HepG2 (cell line): Measurements from ENCODE around the gene C16orf86. TPM values are rescaled to one million over a fixed set of nuclear protein-coding genes. Genes with fewer than 3 reads are reported as not detected.

Experiments
- ATAC-seq: fragments of 200-7000 bp; cut with Tn5 transposase; 3 replicates; pipeline ENCODE4 v1.9.1; 2020; ENCODE audit warnings: mild to moderate bottlenecking, moderate library complexity
- BruUV-seq: library from RNA; stranded (reverse); fragments of 400-500 nt; replicated peaks from 2 replicates; lab custom pipeline; 2021; lab: Mats Ljungman, UMichigan
- CTCF ChIA-PET: fragments of 300-600 bp; formaldehyde crosslinking; extraction: SDS; loops from one replicate; lab custom pipeline; 2021; ENCODE audit warnings: low total read pairs, inconsistent platforms, low intra/inter-chr PET ratio; lab: Yijun Ruan, JAX
- POLR2A ChIA-PET: fragments of 350-600 bp; sonication (Branson Sonifier 250); formaldehyde crosslinking; loops from one replicate; lab custom pipeline; 2020; ENCODE audit warnings: antibody characterized with exemption, inconsistent platforms; lab: Yijun Ruan, JAX
- DNase-seq: peaks from one replicate; pipeline ENCODE4 v3.0.0-alpha.2; 2015; ENCODE audit warnings: low spot score
- FAIRE-seq: peaks from 3 replicates; lab custom pipeline; 2011; peaks lifted over from hg19 to GRCh38; lab: Jason Lieb, UNC
- H2AFZ ChIP-seq: one replicate; pipeline ENCODE4 v1.6.1; 2011; ENCODE audit warnings: low read length, inconsistent platforms
- H3K27ac ChIP-seq: fragments of 300-600 bp; 3 replicates; pipeline ENCODE4 v1.8.0; 2011; ENCODE audit warnings: mixed run types, mild to moderate bottlenecking, mixed read lengths, low read length, inconsistent platforms; ENCODE audit not compliant: insufficient read depth; ENCODE audit errors: extremely low read length
- H3K27me3 ChIP-seq, 2 experiments: fragments of 200-600 bp in 1 of 2; 2 replicates in 1 of 2; 3 replicates in 1 of 2; pipeline versions ENCODE4 v1.6.0 to v1.8.0; 2011; ENCODE audit warnings: low read length in 2 of 2, mild to moderate bottlenecking in 2 of 2, moderate library complexity in 2 of 2, inconsistent platforms in 1 of 2; ENCODE audit not compliant: insufficient read depth in 2 of 2, control insufficient read depth in 1 of 2
- H3K36me3 ChIP-seq, 2 experiments: fragments of 200-600 bp in 1 of 2; replicated peaks in 1 of 2; 2 replicates in 1 of 2; 3 replicates in 1 of 2; pipeline versions ENCODE4 v1.5.1 to v1.8.0; 2011; ENCODE audit warnings: low read length in 2 of 2, inconsistent platforms in 1 of 2; ENCODE audit not compliant: insufficient read depth in 2 of 2, control insufficient read depth in 1 of 2
- H3K4me1 ChIP-seq: 2 replicates; pipeline ENCODE4 v1.5.1; 2012; ENCODE audit warnings: low read length, inconsistent platforms; ENCODE audit not compliant: insufficient read depth
- H3K4me2 ChIP-seq: 2 replicates; pipeline ENCODE4 v1.6.0; 2011; ENCODE audit warnings: low read depth, low read length, inconsistent platforms
- H3K4me3 ChIP-seq, 3 experiments: fragments of 200-600 bp in 1 of 3; sonication (generic), shearing (Covaris generic) in 1 of 3; replicated peaks in 1 of 3; 2 replicates each; pipeline ENCODE4 v1.5.1; 2011 to 2016; ENCODE audit warnings: low read length in 3 of 3, inconsistent platforms in 2 of 3, low read depth in 2 of 3, mild to moderate bottlenecking in 2 of 3, control low read depth in 1 of 3, mixed read lengths in 1 of 3; ENCODE audit not compliant: insufficient read depth in 1 of 3
- H3K79me2 ChIP-seq: one replicate; pipeline ENCODE4 v1.6.1; 2011; ENCODE audit warnings: low read length, inconsistent platforms; ENCODE audit not compliant: insufficient read depth
- H3K9ac ChIP-seq: 2 replicates; pipeline ENCODE4 v1.6.0; 2011; ENCODE audit warnings: mild to moderate bottlenecking, low read depth, low read length, inconsistent platforms; ENCODE audit not compliant: insufficient read depth
- H3K9me3 ChIP-seq: 2 replicates; pipeline ENCODE4 v1.5.1; 2012; ENCODE audit warnings: mild to moderate bottlenecking, low read length
- H4K20me1 ChIP-seq: 2 replicates; pipeline ENCODE4 v1.6.0; 2011; ENCODE audit warnings: inconsistent platforms, mild to moderate bottlenecking, low read length, moderate library complexity; ENCODE audit not compliant: insufficient read depth
- ADNP ChIP-seq: sonication (generic); formaldehyde crosslinking; IDR thresholded peaks from 2 replicates; pipeline ENCODE4 v1.4.0; 2020; ENCODE audit warnings: missing genetic modification reagents
- FIP1L1 ChIP-seq: fragments of 200-400 bp; formaldehyde crosslinking; IDR thresholded peaks from 2 replicates; pipeline ENCODE4 v1.6.1; 2018; ENCODE audit warnings: low read depth, mild to moderate bottlenecking, low read length, moderate library complexity, borderline replicate concordance; ENCODE audit not compliant: insufficient read depth
- HIVEP1 ChIP-seq: sonication (generic); formaldehyde crosslinking; IDR thresholded peaks from 2 replicates; pipeline ENCODE4 v1.4.0; 2020; ENCODE audit warnings: mild to moderate bottlenecking, missing genetic modification reagents
- KDM5B ChIP-seq: sonication (generic); formaldehyde crosslinking; IDR thresholded peaks from 2 replicates; pipeline ENCODE4 v1.4.0; 2020; ENCODE audit warnings: missing genetic modification reagents, mild to moderate bottlenecking, borderline replicate concordance
- MXD1 ChIP-seq: sonication (generic); formaldehyde crosslinking; IDR thresholded peaks from 2 replicates; pipeline ENCODE4 v1.4.0; 2020; ENCODE audit warnings: mild to moderate bottlenecking, missing genetic modification reagents
- PITX1 ChIP-seq: sonication (generic); formaldehyde crosslinking; IDR thresholded peaks from 2 replicates; pipeline ENCODE4 v1.5.1; 2020; ENCODE audit warnings: mild to moderate bottlenecking, missing genetic modification reagents
- POLR2G ChIP-seq: fragments of 200-400 bp; formaldehyde crosslinking; IDR thresholded peaks from 2 replicates; pipeline ENCODE4 v1.6.1; 2018; ENCODE audit warnings: mild to moderate bottlenecking, low read depth, low read length, moderate library complexity
- RFX5 ChIP-seq: IDR thresholded peaks from 2 replicates; pipeline ENCODE4 v1.6.1; 2011; ENCODE audit warnings: low read depth, low read length, improper control_type of control experiment
- SNAPC2 ChIP-seq: sonication (generic); formaldehyde crosslinking; IDR thresholded peaks from 2 replicates; pipeline ENCODE4 v1.8.1; 2022; ENCODE audit warnings: mild to moderate bottlenecking, missing genetic modification reagents
- ZBTB33 ChIP-seq: sonication (generic); formaldehyde crosslinking; IDR thresholded peaks from 2 replicates; pipeline ENCODE4 v1.4.0; 2020; ENCODE audit warnings: missing genetic modification reagents
- ZFP1 ChIP-seq: IDR thresholded peaks from 2 replicates; pipeline ENCODE4 v1.6.1; 2016
- ZNF546 ChIP-seq: sonication (generic); formaldehyde crosslinking; conservative IDR thresholded peaks from 2 replicates; pipeline ENCODE4 v1.8.1; 2023; ENCODE audit warnings: mild to moderate bottlenecking, missing genetic modification reagents
- ZNF709 ChIP-seq: sonication (generic); formaldehyde crosslinking; IDR thresholded peaks from 2 replicates; pipeline ENCODE4 v1.5.0; 2020; ENCODE audit warnings: mild to moderate bottlenecking, missing genetic modification reagents
- ZSCAN22 ChIP-seq: sonication (generic); formaldehyde crosslinking; IDR thresholded peaks from 2 replicates; pipeline ENCODE4 v1.4.0; 2020; ENCODE audit warnings: mild to moderate bottlenecking, missing genetic modification reagents
- WGBS: methylation state at CpG from one replicate; pipeline ENCODE4 v1.1.6; 2017; ENCODE audit warnings: low lambda C conversion rate; 5-methylcytosine and 5-hydroxymethylcytosine counted together
- in situ Hi-C: cut with HindIII; loops from 2 replicates; pipeline ENCODE4 v1.10.0; 2017; ENCODE audit warnings: low pct_unique_long_range_greater_than_20kb; ENCODE audit not compliant: extremely low pct_ligation_motif_present
- intact Hi-C: fragments of 100-400 bp; cut with micrococcal nuclease; formaldehyde crosslinking; loops from one replicate; pipeline ENCODE4 v1.10.0; 2022; ENCODE audit not compliant: unreplicated experiment
- polyA plus RNA-seq, 8 experiments: library from polyadenylated mRNA; depleted of rRNA in 3 of 8; stranded (reverse) in 7 of 8; unstranded in 1 of 8; fragments of >200 nt; fragmentation: Illumina TruSeq in 4 of 8; extraction: Trizol in 4 of 8; gene quantifications; 2 replicates each; pipeline versions ENCODE4 v1.2.1 to v1.2.3, GENCODE V29; 2011 to 2016; ENCODE audit warnings: low read depth in 4 of 8, missing spikeins in 1 of 8, mixed read lengths in 1 of 8; ENCODE audit not compliant: insufficient read depth in 1 of 8
- total RNA-seq, 5 experiments: library from RNA; depleted of rRNA; stranded (reverse); fragments of >200 nt; fragmentation: Illumina TruSeq; extraction: Trizol; gene quantifications; 2 replicates each; pipeline ENCODE4 v1.2.3, GENCODE V29; 2016; ENCODE audit warnings: low read depth in 1 of 5
- TF ChIP-seq, protein P1 (sequence below): IDR thresholded peaks from 2 replicates; pipeline ENCODE4 v1.6.1; 2016; ENCODE audit warnings: low read depth, control low read depth
- TF ChIP-seq, protein P2 (sequence below): sonication (generic); formaldehyde crosslinking; conservative IDR thresholded peaks from 2 replicates; pipeline ENCODE4 v1.4.0; 2020; ENCODE audit warnings: missing genetic modification reagents
- TF ChIP-seq, protein P3 (sequence below): sonication (generic); formaldehyde crosslinking; IDR thresholded peaks from 2 replicates; pipeline ENCODE4 v1.5.0; 2020; ENCODE audit warnings: missing genetic modification reagents

The C16orf86 gene
- total and polyA plus RNA-seq, 2 of the 13 experiments (the other 11 are each of a cell fraction or from before 2014, with no cell fraction given): 1.5 to 3.1 TPM

DNA sequence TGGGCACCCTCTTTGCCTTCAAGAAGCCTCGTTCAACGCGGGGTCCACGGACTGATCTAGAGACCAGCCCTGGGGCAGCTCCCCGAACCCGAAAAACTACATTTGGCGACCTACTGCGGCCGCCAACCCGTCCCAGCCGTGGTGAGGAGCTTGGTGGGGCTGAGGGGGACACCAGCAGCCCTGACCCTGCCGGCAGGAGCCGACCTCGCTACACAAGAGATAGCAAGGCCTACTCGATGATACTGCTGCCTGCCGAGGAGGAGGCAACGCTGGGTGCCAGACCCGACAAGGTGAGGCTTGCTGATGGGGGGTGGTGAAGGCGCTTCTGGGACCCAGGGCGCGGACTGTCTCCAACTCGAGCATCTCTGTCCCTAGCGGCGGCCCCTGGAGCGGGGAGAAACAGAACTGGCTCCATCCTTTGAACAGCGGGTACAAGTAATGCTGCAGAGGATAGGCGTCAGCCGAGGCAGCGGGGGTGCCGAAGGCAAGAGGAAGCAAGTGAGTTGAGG is 12.2 kb upstream of the C16orf86 start:
- H3K27me3 ChIP-seq: peaks cover 0 to 44% of the 10 kb centered on the region in 2 experiments
- no peak for DNase-seq
- H2AFZ ChIP-seq: no peak overlapping the region
- peaks cover 8% of the 10 kb centered on the region for H3K79me2 ChIP-seq
- peak; percentile 9; the same call in 2 of the 3 replicates for ATAC-seq
- CTCF ChIA-PET: no interaction called here
- FAIRE-seq: no peak
- TF ChIP-seq KDM5B (CRISPR knock-in tag): no peak
- no peak for TF ChIP-seq PITX1
- TF ChIP-seq POLR2G: 0 out of 2 replicates have a peak, but pooled peaks have one; percentile 24
- TF ChIP-seq, protein P1, sequence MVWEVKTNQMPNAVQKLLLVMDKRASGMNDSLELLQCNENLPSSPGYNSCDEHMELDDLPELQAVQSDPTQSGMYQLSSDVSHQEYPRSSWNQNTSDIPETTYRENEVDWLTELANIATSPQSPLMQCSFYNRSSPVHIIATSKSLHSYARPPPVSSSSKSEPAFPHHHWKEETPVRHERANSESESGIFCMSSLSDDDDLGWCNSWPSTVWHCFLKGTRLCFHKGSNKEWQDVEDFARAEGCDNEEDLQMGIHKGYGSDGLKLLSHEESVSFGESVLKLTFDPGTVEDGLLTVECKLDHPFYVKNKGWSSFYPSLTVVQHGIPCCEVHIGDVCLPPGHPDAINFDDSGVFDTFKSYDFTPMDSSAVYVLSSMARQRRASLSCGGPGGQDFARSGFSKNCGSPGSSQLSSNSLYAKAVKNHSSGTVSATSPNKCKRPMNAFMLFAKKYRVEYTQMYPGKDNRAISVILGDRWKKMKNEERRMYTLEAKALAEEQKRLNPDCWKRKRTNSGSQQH (CRISPR knock-in tag): no peak
- peak; percentile 15; the same call in 1 of the 2 replicates for TF ChIP-seq HIVEP1 (CRISPR knock-in tag)
- TF ChIP-seq, protein P2, sequence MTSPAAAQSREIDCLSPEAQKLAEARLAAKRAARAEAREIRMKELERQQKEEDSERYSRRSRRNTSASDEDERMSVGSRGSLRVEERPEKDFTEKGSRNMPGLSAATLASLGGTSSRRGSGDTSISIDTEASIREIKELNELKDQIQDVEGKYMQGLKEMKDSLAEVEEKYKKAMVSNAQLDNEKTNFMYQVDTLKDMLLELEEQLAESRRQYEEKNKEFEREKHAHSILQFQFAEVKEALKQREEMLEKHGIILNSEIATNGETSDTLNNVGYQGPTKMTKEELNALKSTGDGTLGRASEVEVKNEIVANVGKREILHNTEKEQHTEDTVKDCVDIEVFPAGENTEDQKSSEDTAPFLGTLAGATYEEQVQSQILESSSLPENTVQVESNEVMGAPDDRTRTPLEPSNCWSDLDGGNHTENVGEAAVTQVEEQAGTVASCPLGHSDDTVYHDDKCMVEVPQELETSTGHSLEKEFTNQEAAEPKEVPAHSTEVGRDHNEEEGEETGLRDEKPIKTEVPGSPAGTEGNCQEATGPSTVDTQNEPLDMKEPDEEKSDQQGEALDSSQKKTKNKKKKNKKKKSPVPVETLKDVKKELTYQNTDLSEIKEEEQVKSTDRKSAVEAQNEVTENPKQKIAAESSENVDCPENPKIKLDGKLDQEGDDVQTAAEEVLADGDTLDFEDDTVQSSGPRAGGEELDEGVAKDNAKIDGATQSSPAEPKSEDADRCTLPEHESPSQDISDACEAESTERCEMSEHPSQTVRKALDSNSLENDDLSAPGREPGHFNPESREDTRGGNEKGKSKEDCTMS: no peak
- peak; percentile 46; the same call in 1 of the 2 replicates for TF ChIP-seq ZBTB33
- no peak for TF ChIP-seq ADNP (CRISPR knock-in tag)
- TF ChIP-seq SNAPC2 (CRISPR knock-in tag): no peak
- TF ChIP-seq RFX5: no peak
- no peak for TF ChIP-seq ZSCAN22 (CRISPR knock-in tag)
- TF ChIP-seq ZNF546: no peak
- TF ChIP-seq FIP1L1: no peak
- 0 out of 2 replicates have a peak, but pooled peaks have one; percentile 28 for TF ChIP-seq ZNF709 (CRISPR knock-in tag)
- no peak for TF ChIP-seq ZFP1 (CRISPR knock-in tag)
- TF ChIP-seq, protein P3, sequence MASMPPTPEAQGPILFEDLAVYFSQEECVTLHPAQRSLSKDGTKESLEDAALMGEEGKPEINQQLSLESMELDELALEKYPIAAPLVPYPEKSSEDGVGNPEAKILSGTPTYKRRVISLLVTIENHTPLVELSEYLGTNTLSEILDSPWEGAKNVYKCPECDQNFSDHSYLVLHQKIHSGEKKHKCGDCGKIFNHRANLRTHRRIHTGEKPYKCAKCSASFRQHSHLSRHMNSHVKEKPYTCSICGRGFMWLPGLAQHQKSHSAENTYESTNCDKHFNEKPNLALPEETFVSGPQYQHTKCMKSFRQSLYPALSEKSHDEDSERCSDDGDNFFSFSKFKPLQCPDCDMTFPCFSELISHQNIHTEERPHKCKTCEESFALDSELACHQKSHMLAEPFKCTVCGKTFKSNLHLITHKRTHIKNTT (CRISPR knock-in tag): no peak
- TF ChIP-seq MXD1 (CRISPR knock-in tag): peak; percentile 39; the same call in 1 of the 2 replicates
- TF ChIP-seq, all 625 proteins: peak for 5
- no peaks in the 10 kb centered on the region for H3K9me3 ChIP-seq
- no TSS peak for BruUV-seq
- POLR2A ChIA-PET: no interaction called here
- H3K4me1 ChIP-seq: peaks cover 21% of the 10 kb centered on the region
- H3K4me3 ChIP-seq: no peak overlapping the region
- H3K9ac ChIP-seq: no peak overlapping the region
- H3K4me2 ChIP-seq: no peak overlapping the region
- H3K36me3 ChIP-seq: peaks cover 6 to 10% of the 10 kb centered on the region in 2 experiments; a peak in 3 of 5 replicates
- intact Hi-C loops: no loop called here
- in situ Hi-C loops: no loop called here
- H3K27ac ChIP-seq: no peak overlapping the region
- H4K20me1 ChIP-seq: peaks cover 14% of the 10 kb centered on the region
- WGBS: 66% methylated on average over 27 of the region's 30 CpGs
